HEK293 (cell line): Measurements from ENCODE around the gene CCDC150.
A peak's percentile ranks its signal among the peaks of the same experiment; 100 is the strongest.

Experiments
- EGR2 ChIP-seq: fragments of 450-650 bp; formaldehyde crosslinking; IDR thresholded peaks from 2 replicates; pipeline ENCODE4 v1.5.1; 2016; ENCODE audit warnings: low read depth, missing biosample characterization, missing genetic modification characterization
- GFI1B ChIP-seq: fragments of 450-650 bp; formaldehyde crosslinking; IDR thresholded peaks from 2 replicates; pipeline ENCODE4 v1.5.1; 2016; ENCODE audit warnings: missing biosample characterization, missing genetic modification characterization
- GLI2 ChIP-seq: fragments of 450-650 bp; formaldehyde crosslinking; IDR thresholded peaks from 2 replicates; pipeline ENCODE4; 2017; ENCODE audit warnings: missing biosample characterization, missing genetic modification characterization, low read depth, borderline replicate concordance
- YY2 ChIP-seq: fragments of 450-650 bp; formaldehyde crosslinking; IDR thresholded peaks from 2 replicates; pipeline ENCODE4 v1.5.1; 2016; ENCODE audit warnings: missing biosample characterization, missing genetic modification characterization
- ZBTB7A ChIP-seq: fragments of 450-650 bp; formaldehyde crosslinking; IDR thresholded peaks from 2 replicates; pipeline ENCODE4 v1.5.1; 2016; ENCODE audit warnings: low read depth, missing biosample characterization, missing genetic modification characterization
- ZNF302 ChIP-seq: fragments of 450-650 bp; formaldehyde crosslinking; IDR thresholded peaks from 2 replicates; pipeline ENCODE4 v1.5.1; 2016; ENCODE audit warnings: missing biosample characterization, missing genetic modification characterization, low read depth
- ZNF37A ChIP-seq: fragments of 450-650 bp; IDR thresholded peaks from 2 replicates; pipeline ENCODE4 v1.5.1; 2018; ENCODE audit warnings: missing biosample characterization, missing genetic modification characterization
- ZNF391 ChIP-seq: fragments of 450-650 bp; formaldehyde crosslinking; IDR thresholded peaks from 2 replicates; pipeline ENCODE4 v1.5.1; 2016; ENCODE audit warnings: low read depth, missing biosample characterization, missing genetic modification characterization, borderline replicate concordance
- ZNF433 ChIP-seq: fragments of 450-650 bp; formaldehyde crosslinking; IDR thresholded peaks from 2 replicates; pipeline ENCODE4 v1.5.1; 2016; ENCODE audit warnings: missing biosample characterization, missing genetic modification characterization, low read depth
- ZNF548 ChIP-seq: fragments of 450-650 bp; formaldehyde crosslinking; IDR thresholded peaks from 2 replicates; pipeline ENCODE4 v1.5.1; 2016; ENCODE audit warnings: missing biosample characterization, missing genetic modification characterization
- ZNF560 ChIP-seq: fragments of 450-650 bp; formaldehyde crosslinking; IDR thresholded peaks from 2 replicates; pipeline ENCODE4 v1.5.1; 2017; ENCODE audit warnings: missing biosample characterization, missing genetic modification characterization, borderline replicate concordance
- ZNF623 ChIP-seq: fragments of 450-650 bp; formaldehyde crosslinking; IDR thresholded peaks from 2 replicates; pipeline ENCODE4 v1.5.1; 2016; ENCODE audit warnings: missing biosample characterization, missing genetic modification characterization
- ZNF624 ChIP-seq: fragments of 450-650 bp; formaldehyde crosslinking; IDR thresholded peaks from 2 replicates; pipeline ENCODE4 v1.5.1; 2017; ENCODE audit warnings: missing biosample characterization, missing genetic modification characterization
- ZNF664 ChIP-seq: fragments of 450-650 bp; formaldehyde crosslinking; IDR thresholded peaks from 2 replicates; pipeline ENCODE4 v1.5.1; 2016; ENCODE audit warnings: missing biosample characterization, missing genetic modification characterization
- ZNF76 ChIP-seq: fragments of 450-650 bp; formaldehyde crosslinking; IDR thresholded peaks from 2 replicates; pipeline ENCODE4; 2016; ENCODE audit warnings: low read depth, missing biosample characterization, missing genetic modification characterization, borderline replicate concordance
- TF ChIP-seq, protein P1 (sequence below): fragments of 450-650 bp; formaldehyde crosslinking; IDR thresholded peaks from 2 replicates; pipeline ENCODE4 v1.5.1; 2016; ENCODE audit warnings: missing biosample characterization, missing genetic modification characterization
- TF ChIP-seq, protein P2 (sequence below): fragments of 450-650 bp; formaldehyde crosslinking; IDR thresholded peaks from 2 replicates; pipeline ENCODE4 v1.5.1; 2016; ENCODE audit warnings: missing biosample characterization, missing genetic modification characterization
- TF ChIP-seq, protein P3 (sequence below): fragments of 450-650 bp; formaldehyde crosslinking; IDR thresholded peaks from 2 replicates; pipeline ENCODE4 v1.5.1; 2016; ENCODE audit warnings: missing biosample characterization, missing genetic modification characterization
- TF ChIP-seq, protein P4 (sequence below): fragments of 450-650 bp; formaldehyde crosslinking; IDR thresholded peaks from 2 replicates; pipeline ENCODE4 v1.5.1; 2016; ENCODE audit warnings: missing biosample characterization, missing genetic modification characterization, borderline replicate concordance
- TF ChIP-seq, protein P5 (sequence below): fragments of 450-650 bp; formaldehyde crosslinking; IDR thresholded peaks from 2 replicates; pipeline ENCODE4 v1.5.1; 2016; ENCODE audit warnings: missing biosample characterization, missing genetic modification characterization
- TF ChIP-seq, protein P6 (sequence below): IDR thresholded peaks from 2 replicates; pipeline ENCODE4 v1.6.1; 2011; ENCODE audit warnings: mild to moderate bottlenecking, low read depth, low read length, borderline replicate concordance

CCDC150 gene

DNA sequence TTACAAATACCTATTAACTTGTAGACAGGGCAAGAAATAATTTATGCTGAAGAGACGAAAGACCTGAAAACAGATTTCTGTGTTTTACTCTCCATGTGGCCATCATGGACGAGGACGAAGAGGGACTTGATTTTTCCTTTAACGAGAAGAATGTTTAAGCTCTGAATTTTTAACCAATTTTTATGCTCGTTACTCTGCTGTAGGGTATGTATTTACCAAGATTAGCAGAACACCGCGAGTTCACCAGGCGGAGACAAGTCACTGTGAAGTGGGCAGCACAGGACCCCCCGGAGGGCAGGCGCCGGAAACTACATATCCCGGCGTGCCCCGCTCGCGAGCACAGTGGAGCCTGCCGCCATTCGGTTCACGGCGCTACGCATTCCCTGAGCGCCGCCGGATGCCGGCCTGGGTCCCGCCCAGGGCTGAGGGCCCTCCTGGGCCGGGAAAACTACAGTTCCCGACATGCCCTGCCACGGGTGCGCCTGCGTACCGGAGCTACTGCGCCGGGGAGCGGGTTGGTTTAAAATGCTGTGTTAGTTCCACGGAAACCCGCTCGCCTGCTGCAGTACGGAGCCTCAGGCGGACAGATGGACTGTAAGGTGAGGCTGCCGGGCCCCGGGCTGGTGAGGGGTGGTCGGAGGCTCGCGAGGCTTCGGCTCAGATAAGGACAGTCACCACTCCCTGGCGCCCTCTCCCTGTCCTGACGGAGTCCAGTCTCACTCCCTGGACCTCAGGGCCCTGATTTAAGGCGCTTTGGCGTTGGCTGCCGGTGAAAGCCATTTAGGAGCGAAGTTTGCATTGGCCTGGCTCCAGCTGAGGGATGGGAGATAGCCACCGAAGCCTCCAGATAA lies at the start of gene CCDC150 (continued):
- TF ChIP-seq, protein P1, sequence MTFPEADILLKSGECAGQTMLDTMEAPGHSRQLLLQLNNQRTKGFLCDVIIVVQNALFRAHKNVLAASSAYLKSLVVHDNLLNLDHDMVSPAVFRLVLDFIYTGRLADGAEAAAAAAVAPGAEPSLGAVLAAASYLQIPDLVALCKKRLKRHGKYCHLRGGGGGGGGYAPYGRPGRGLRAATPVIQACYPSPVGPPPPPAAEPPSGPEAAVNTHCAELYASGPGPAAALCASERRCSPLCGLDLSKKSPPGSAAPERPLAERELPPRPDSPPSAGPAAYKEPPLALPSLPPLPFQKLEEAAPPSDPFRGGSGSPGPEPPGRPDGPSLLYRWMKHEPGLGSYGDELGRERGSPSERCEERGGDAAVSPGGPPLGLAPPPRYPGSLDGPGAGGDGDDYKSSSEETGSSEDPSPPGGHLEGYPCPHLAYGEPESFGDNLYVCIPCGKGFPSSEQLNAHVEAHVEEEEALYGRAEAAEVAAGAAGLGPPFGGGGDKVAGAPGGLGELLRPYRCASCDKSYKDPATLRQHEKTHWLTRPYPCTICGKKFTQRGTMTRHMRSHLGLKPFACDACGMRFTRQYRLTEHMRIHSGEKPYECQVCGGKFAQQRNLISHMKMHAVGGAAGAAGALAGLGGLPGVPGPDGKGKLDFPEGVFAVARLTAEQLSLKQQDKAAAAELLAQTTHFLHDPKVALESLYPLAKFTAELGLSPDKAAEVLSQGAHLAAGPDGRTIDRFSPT, result no peak
- TF ChIP-seq ZNF37A (no peak), ZBTB7A (tag by site-specific recombination) (no peak), ZNF391 (tag by site-specific recombination) (0 out of 2 replicates have a peak, but pooled peaks have one; percentile 40), EGR2 (tag by site-specific recombination) (no peak), ZNF433 (no peak), ZNF548 (no peak), ZNF623 (tag by site-specific recombination) (no peak), ZNF302 (tag by site-specific recombination) (no peak), ZNF560 (no peak), ZNF664 (tag by site-specific recombination) (no peak), GLI2 (no peak), ZNF624 (no peak), GFI1B (tag by site-specific recombination) (no peak), YY2 (peak; percentile 83), ZNF76 (tag by site-specific recombination) (peak; percentile 95)
- TF ChIP-seq, protein P2, sequence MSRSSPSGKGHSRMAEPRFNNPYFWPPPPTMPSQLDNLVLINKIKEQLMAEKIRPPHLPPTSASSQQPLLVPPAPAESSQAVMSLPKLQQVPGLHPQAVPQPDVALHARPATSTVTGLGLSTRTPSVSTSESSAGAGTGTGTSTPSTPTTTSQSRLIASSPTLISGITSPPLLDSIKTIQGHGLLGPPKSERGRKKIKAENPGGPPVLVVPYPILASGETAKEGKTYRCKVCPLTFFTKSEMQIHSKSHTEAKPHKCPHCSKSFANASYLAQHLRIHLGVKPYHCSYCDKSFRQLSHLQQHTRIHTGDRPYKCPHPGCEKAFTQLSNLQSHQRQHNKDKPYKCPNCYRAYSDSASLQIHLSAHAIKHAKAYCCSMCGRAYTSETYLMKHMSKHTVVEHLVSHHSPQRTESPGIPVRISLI (tag by site-specific recombination), result no peak
- TF ChIP-seq, protein P3, sequence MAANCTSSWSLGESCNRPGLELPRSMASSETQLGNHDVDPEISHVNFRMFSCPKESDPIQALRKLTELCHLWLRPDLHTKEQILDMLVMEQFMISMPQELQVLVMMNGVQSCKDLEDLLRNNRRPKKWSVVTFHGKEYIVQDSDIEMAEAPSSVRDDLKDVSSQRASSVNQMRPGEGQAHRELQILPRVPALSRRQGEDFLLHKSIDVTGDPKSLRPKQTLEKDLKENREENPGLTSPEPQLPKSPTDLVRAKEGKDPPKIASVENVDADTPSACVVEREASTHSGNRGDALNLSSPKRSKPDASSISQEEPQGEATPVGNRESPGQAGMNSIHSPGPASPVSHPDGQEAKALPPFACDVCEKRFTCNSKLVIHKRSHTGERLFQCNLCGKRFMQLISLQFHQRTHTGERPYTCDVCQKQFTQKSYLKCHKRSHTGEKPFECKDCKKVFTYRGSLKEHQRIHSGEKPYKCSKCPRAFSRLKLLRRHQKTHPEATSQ (tag by site-specific recombination), result no peak
- TF ChIP-seq, protein P4, sequence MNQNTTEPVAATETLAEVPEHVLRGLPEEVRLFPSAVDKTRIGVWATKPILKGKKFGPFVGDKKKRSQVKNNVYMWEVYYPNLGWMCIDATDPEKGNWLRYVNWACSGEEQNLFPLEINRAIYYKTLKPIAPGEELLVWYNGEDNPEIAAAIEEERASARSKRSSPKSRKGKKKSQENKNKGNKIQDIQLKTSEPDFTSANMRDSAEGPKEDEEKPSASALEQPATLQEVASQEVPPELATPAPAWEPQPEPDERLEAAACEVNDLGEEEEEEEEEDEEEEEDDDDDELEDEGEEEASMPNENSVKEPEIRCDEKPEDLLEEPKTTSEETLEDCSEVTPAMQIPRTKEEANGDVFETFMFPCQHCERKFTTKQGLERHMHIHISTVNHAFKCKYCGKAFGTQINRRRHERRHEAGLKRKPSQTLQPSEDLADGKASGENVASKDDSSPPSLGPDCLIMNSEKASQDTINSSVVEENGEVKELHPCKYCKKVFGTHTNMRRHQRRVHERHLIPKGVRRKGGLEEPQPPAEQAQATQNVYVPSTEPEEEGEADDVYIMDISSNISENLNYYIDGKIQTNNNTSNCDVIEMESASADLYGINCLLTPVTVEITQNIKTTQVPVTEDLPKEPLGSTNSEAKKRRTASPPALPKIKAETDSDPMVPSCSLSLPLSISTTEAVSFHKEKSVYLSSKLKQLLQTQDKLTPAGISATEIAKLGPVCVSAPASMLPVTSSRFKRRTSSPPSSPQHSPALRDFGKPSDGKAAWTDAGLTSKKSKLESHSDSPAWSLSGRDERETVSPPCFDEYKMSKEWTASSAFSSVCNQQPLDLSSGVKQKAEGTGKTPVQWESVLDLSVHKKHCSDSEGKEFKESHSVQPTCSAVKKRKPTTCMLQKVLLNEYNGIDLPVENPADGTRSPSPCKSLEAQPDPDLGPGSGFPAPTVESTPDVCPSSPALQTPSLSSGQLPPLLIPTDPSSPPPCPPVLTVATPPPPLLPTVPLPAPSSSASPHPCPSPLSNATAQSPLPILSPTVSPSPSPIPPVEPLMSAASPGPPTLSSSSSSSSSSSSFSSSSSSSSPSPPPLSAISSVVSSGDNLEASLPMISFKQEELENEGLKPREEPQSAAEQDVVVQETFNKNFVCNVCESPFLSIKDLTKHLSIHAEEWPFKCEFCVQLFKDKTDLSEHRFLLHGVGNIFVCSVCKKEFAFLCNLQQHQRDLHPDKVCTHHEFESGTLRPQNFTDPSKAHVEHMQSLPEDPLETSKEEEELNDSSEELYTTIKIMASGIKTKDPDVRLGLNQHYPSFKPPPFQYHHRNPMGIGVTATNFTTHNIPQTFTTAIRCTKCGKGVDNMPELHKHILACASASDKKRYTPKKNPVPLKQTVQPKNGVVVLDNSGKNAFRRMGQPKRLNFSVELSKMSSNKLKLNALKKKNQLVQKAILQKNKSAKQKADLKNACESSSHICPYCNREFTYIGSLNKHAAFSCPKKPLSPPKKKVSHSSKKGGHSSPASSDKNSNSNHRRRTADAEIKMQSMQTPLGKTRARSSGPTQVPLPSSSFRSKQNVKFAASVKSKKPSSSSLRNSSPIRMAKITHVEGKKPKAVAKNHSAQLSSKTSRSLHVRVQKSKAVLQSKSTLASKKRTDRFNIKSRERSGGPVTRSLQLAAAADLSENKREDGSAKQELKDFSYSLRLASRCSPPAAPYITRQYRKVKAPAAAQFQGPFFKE (tag by site-specific recombination), result no peak
- TF ChIP-seq, protein P5, sequence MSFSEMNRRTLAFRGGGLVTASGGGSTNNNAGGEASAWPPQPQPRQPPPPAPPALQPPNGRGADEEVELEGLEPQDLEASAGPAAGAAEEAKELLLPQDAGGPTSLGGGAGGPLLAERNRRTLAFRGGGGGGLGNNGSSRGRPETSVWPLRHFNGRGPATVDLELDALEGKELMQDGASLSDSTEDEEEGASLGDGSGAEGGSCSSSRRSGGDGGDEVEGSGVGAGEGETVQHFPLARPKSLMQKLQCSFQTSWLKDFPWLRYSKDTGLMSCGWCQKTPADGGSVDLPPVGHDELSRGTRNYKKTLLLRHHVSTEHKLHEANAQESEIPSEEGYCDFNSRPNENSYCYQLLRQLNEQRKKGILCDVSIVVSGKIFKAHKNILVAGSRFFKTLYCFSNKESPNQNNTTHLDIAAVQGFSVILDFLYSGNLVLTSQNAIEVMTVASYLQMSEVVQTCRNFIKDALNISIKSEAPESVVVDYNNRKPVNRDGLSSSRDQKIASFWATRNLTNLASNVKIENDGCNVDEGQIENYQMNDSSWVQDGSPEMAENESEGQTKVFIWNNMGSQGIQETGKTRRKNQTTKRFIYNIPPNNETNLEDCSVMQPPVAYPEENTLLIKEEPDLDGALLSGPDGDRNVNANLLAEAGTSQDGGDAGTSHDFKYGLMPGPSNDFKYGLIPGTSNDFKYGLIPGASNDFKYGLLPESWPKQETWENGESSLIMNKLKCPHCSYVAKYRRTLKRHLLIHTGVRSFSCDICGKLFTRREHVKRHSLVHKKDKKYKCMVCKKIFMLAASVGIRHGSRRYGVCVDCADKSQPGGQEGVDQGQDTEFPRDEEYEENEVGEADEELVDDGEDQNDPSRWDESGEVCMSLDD (tag by site-specific recombination), result no peak
- TF ChIP-seq, protein P6, sequence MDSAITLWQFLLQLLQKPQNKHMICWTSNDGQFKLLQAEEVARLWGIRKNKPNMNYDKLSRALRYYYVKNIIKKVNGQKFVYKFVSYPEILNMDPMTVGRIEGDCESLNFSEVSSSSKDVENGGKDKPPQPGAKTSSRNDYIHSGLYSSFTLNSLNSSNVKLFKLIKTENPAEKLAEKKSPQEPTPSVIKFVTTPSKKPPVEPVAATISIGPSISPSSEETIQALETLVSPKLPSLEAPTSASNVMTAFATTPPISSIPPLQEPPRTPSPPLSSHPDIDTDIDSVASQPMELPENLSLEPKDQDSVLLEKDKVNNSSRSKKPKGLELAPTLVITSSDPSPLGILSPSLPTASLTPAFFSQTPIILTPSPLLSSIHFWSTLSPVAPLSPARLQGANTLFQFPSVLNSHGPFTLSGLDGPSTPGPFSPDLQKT, result no peak
